ENCODE measurements around the gene PLEKHD1. TPM values are rescaled to one million over a fixed set of nuclear protein-coding genes. Genes with fewer than 3 reads are reported as not detected.

The PLEKHD1 gene
- total and polyA plus RNA-seq, 2 of the 8 experiments (the other 6 are each of a cell fraction or from before 2014, with no cell fraction given) = 0.24 to 0.48 TPM

DNA sequence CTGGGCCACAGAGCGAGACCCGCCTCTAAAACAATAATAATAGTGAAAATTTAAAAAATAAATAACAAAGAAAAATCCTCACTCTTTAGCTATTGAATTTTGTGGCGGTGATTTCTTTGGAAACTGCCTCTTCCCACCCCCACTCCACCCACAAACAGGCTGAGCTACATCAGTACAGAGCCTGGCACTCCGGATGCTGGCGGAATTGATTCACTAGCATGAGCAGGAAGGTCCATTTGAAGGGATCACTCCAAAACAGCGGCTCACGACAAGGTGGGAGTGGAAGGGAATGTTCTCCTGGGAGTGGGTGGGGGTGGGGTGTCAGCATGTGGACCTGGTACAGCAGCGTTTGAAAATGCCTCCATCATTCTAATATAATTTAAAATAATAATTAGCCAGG is 64.0 kb downstream of the PLEKHD1 start:
- Histone ChIP-seq H3K4me1 (replicated peaks in 1 of 4; ENCODE audit: control insufficient read depth in 3 of 4, insufficient read depth in 4 of 4, low read length in 3 of 4) (peaks cover 0 to 14% (median 4%) of the 10 kb centered on the region in 4 experiments; a peak in 5 of 7 replicates), H3K9ac (replicated peaks in 1 of 4; ENCODE audit: extremely low read depth in 1 of 4, low read depth in 3 of 4, low read length in 3 of 4) (no peak overlapping the region), H2BK12ac (ENCODE audit: low read depth, low read length) (no peak overlapping the region), H3K4me2 (ENCODE audit: insufficient read depth in 1 of 2, low read depth in 2 of 2, low read length in 2 of 2) (no peak overlapping the region; a peak in 1 of 4 replicates), H3K79me2 (ENCODE audit: control insufficient read depth in 1 of 2, insufficient read depth in 2 of 2, low read length in 2 of 2) (no peaks in the 10 kb centered on the region), H3K27me3 (replicated peaks in 1 of 4; ENCODE audit: control insufficient read depth in 3 of 4, extremely low read depth in 1 of 4, insufficient read depth in 3 of 4, low read length in 3 of 4) (no peaks in the 10 kb centered on the region; a peak in 3 of 7 replicates), H4K8ac (ENCODE audit: extremely low read depth, insufficient read depth, low read length) (no peak overlapping the region), H3K14ac (ENCODE audit: insufficient read length) (no peak overlapping the region), H2BK20ac (ENCODE audit: low read length) (no peak overlapping the region), H3K56ac (replicated peaks; ENCODE audit: insufficient read length, low read depth, low read length) (no peak overlapping the region), H3K4me3 (ENCODE audit: extremely low read depth in 1 of 4, insufficient read depth in 2 of 4, low read depth in 3 of 4, low read length in 4 of 4) (no peak overlapping the region), H3K27ac (ENCODE audit: low read depth, low read length) (no peak overlapping the region), H2AK5ac (ENCODE audit: low read depth, low read length) (no peak overlapping the region), H3K23me2 (ENCODE audit: low read depth, low read length) (peaks cover 6% of the 10 kb centered on the region; the same call in 1 of the 2 replicates), H4K5ac (ENCODE audit: insufficient read length, low read depth, low read length) (no peak overlapping the region), H3K23ac (ENCODE audit: insufficient read length) (no peak overlapping the region), H2BK120ac (replicated peaks; ENCODE audit: low read depth, low read length) (no peak overlapping the region), H2AFZ (ENCODE audit: low read length) (no peak overlapping the region), H3K9me3 (ENCODE audit: insufficient read depth in 2 of 2, low read depth in 1 of 2, low read length in 1 of 2) (no peaks in the 10 kb centered on the region), H2BK5ac (ENCODE audit: low read depth, low read length) (no peak overlapping the region), H3K18ac (ENCODE audit: extremely low read depth, low read length) (no peak overlapping the region), H3K36me3 (ENCODE audit: control insufficient read depth in 2 of 4, insufficient read depth in 4 of 4, low read length in 3 of 4) (no peaks in the 10 kb centered on the region), H2BK15ac (ENCODE audit: low read length) (no peak overlapping the region), H3K79me1 (ENCODE audit: low read depth, low read length) (no peaks in the 10 kb centered on the region), H4K20me1 (replicated peaks in 1 of 2; ENCODE audit: control insufficient read depth in 1 of 2, insufficient read depth in 2 of 2, low read length in 2 of 2) (no peaks in the 10 kb centered on the region), H3K4ac (replicated peaks; ENCODE audit: insufficient read length, low read depth, low read length) (no peak overlapping the region), H4K91ac (replicated peaks; ENCODE audit: insufficient read length, low read length) (no peak overlapping the region)
- DNase-seq (ENCODE audit: low read depth in 1 of 2, low spot score in 2 of 2) (no peak), FAIRE-seq (no peak)
- ChIA-PET POLR2A (ENCODE audit: partially characterized antibody) (interaction anchor here (0.7 to 3.1 kb wide), 6 partner anchors 8 to 220 kb away, joined by 3 to 12 read pairs (median 5); partner anchors contain the start of gene CCDC177), CTCF (ENCODE audit: partially characterized antibody) (interaction anchor here (0.7 to 6.3 kb wide), 30 partner anchors 8 to 480 kb away, joined by 3 to 96 read pairs (median 4); partner anchors contain the start of gene CCDC177)
- TF ChIP-seq KDM1A (IDR thresholded peaks at IDR 0.05; ENCODE audit: borderline replicate concordance, low read length) = no peak
- no peak for TF ChIP-seq CHD1 (IDR thresholded peaks at IDR 0.05; ENCODE audit: low read depth, low read length)
- TF ChIP-seq CTBP2 (IDR thresholded peaks at IDR 0.05; ENCODE audit: borderline replicate concordance, insufficient read depth, insufficient read length, low read length) = no peak
- no peak for TF ChIP-seq KDM5A (IDR thresholded peaks at IDR 0.05; ENCODE audit: low read length)
- 94% methylated on average over 8 of the region's 8 CpGs; no CpG with 5 or more reads in 1 of the 2 experiments for WGBS, 2 experiments (ENCODE audit: extremely low coverage in 1 of 2, insufficient coverage in 1 of 2, insufficient read length in 1 of 2, insufficient replicate concordance in 2 of 2, low coverage in 1 of 2, low lambda C conversion rate in 2 of 2, missing lambda C conversion rate in 1 of 2)
